G401.6 (cell line): Measurements from ENCODE around the gene RFC2.

Experiments used
- FAIRE-seq: peaks from 2 replicates; lab custom pipeline; 2012; peaks lifted over from hg19 to GRCh38; lab: Jason Lieb, UNC

The RFC2 gene

DNA sequence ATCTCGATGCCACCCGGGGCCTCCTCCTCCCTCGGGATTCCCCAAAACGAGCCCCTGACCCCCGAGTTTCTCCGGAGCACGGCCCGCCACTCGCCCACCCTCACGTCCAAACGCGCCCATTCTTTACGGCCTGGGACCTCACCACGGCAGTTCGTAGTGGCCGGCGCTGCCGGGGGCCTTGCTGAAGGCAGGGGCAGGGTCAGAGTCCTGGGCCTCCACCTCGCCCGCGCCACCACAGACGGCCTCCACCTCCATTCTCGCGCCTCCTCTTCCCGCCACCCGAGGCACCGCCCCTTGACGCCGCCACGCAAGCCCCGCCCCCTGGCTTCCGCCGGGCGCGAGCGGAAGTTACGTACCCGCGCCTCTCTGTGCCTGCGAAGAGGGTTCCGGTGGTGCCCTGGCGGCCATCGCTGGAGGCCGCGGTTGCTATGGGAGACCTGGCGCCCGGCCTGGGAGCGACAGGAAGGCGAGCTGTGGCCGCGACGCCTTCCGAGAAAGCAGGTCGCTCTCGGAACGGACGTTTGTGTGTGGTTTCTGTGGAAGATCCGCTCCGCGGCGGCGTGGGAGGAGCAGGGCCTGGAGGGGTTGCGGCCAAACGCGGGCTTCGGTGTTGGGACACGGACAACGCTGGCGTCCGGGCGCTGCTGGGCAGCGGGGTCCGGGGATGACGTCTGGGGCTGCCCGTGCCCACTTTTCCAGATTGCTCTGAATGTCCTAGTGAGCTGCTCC, at the start of gene RFC2:
RFC2 (minus strand) TSS at position 271 of the 729 bp plus-strand sequence; CDS start at position 255, 16 bp downstream.
- peak; percentile 87 for FAIRE-seq

DNA sequence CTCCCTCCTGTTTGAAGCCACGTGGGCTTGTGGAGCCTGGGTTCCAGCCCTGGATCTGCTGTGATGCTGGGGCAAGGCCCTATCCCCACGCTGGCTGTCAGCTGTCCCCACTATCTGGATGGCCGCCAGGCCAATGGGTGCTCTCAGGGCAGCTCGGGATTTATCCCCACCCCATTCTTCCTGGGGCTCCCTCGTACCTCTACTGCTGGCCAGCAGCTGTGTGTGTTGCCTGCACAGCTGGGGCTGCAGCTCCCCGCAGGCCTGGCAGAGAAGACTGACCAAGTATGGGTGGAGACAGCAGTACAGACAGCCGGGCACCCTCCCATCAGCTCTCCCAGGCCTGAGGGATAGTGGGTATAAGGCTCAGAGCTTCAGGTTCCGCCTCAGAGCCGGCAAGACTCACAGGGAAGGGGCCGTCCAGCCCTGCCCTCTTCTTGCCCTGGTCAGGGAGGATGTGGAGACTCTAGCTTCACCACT, 48.6 kb upstream of the RFC2 start:
- FAIRE-seq = no peak

DNA sequence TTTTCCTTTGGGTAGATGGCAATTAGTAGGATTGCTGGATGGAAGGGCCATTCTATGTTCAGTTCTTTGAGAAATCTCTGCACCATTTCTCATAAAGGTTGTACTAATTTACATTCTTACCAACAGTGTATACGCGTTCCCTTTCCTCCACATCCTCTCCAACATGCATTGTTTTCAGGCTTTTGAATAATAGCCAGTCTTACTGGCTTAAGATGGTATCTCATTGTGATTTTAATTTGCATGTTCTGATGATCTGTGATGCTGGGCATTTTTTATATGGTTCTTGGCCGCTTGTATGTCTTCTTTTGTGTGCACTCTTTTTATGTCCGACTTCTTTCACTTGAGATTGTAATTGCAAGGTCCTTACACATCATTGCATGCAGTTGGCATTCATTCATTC, 46.7 kb upstream of the RFC2 start:
- no peak for FAIRE-seq

DNA sequence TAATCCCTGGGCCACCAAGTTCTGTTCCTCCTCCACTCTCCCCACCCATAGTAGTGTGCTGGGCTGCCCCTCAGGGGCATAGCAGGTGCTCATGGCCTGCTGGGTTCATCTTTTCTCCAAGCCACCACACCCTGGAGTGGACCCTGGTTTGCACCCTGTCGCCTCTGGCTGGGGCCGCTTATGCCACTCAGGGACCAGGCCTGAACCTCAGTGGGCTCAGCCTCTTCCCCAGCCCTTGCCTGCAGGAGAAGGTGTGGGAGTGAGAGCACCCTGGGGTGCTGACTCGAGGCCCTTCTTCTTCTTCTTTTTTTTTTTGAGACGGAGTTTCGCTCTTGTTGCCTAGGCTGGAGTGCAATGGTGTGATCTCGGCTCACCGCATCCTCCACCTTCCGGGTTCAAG, 45.2 kb upstream of the RFC2 start:
- no peak for FAIRE-seq

DNA sequence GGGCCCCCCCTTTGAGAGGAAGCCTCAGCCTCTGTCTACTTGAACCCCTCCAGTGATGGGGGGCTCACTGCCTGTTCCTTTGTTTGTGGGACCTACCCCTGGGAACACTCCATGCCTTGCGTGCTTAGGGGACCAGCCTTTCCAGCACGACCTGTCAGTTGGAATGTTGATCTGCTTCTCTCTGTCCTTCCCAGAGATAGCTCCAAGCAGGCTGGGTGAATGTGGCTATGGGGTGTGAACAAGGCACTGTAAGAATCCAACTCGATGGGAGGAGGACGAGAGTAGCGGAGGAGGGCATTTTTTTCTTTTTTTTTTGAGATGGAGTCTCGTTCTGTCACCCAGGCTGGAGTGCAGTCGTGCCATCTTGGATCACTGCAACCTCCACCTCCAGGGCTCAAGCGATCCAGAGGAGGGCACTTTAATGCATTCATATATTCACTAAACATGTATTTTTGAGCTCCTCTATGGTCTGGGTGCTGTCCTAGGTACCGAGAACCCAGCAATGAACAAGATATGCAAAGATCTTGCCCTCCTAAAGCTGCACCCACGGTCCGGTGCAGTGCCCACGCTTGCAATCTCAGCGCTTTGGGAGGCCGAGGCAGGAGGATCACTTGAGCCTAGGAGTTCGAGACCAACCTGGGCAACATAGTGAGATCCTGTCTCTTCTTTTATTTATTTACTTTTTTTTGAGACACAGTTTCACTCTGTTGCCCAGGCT, 43.5 kb upstream of the RFC2 start:
- FAIRE-seq = no peak

DNA sequence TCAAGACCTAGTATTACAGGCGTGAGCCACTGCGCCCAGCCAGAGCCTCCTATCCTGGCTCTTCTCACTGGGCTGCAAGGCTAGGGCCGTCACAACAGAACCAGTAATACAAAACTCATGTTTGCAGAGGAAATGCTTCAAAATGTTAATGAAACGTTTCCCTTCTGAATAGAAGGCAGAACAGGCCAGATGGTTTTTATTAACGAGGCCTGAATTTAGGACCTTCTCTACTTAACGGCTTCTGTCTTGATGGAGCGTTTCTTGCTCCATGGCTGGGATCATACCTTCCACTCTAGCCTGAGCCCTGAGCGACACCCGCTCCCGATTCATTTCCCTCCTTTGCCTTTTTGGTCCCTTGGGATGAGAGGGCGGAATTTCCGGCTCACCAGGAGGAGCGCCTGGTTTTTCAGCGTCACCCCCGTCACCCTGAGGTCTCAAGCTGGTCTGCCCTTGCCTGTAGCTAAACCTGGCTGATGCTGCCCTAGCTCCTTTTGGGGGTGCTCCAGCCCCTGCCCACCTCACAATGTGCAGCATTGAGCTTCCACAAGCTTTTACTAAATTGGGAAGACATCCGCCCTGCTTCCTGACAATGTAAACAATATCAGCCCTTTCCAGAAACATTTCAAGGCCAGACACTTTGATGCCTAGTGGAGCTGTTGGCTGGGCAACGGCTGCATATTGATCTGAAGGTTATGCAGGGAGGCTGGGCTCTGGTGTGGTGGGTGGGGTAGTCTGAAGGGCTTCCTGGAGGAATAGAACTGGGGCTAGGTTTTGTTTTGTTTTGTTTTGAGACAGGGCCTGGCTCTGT, 40.2 kb upstream of the RFC2 start:
- no peak for FAIRE-seq

DNA sequence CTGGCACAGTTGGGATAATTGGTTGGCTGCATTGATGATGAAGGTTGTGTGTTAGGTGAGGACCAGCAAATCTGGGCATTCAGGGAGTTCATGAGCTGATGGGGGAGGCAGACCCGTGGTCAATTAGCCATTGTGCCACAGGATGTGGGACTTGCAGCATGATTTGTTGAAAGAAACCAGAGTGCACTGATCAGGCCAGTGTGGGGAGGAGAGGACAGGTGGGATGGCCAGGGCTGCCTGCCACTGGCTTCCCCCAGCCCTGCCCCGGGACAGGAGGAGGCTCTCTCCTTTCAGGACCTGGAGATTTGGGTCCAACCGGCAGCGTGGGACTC, 39.3 kb upstream of the RFC2 start:
- no peak for FAIRE-seq

DNA sequence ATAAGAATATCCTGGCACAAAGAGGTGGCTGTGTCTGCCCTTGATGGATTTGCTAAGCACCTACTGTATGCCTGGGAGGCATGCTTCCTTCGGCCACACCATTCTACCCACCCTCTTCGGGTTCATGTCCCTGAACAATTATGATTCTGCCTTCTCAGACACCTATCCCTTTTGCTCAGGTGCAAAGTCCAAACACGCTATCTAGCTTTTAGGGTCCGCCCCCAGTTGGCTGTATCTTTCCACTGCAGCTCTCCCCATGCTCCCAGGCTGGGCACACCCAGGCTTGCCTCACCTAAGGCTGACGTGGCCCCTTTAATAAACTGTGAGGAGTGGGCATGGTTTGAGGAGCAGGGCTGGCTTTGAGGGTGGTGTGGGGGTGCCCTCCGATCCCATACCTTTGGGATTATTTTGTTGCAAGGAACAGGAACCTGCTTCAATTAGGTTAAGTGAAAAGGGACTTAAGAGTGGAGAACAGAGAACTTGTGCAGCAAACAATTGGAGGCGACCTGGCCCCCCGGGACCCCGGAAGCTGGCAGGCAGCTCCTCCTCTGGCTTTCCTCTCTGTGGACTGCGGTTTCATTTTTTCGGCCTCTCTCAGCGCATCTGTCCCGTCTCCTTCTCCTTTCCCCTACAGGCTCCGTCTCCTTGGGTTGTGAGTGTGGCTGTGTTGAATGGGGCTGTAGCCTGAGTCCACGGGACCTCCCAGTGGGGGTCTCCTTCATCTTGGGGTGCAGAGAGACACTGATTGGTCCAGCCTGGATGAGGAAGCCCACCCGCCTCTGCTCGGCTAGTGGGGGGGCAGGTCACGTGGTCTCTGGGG, 38.8 kb upstream of the RFC2 start:
- FAIRE-seq = no peak

DNA sequence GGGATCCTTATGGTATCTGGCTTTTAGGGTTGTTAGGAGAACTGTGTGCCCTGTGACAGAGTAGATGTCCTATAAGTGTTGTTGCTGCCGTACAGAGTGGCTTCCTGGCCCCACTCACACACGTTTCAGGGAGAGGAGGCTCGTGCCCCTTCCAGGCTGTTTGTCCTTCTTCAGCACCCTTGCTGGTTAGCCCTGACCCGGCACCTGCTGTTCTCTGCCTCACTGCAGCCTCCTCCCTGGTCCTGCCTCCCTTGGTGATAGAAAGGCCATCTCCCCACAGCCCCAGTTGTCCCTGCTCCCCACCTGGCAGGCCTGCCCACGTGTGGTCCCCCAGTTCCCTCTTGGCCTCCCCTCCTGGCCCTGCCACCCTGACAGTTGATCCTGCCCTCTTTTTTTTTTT, 37.3 kb upstream of the RFC2 start:
- FAIRE-seq = no peak

DNA sequence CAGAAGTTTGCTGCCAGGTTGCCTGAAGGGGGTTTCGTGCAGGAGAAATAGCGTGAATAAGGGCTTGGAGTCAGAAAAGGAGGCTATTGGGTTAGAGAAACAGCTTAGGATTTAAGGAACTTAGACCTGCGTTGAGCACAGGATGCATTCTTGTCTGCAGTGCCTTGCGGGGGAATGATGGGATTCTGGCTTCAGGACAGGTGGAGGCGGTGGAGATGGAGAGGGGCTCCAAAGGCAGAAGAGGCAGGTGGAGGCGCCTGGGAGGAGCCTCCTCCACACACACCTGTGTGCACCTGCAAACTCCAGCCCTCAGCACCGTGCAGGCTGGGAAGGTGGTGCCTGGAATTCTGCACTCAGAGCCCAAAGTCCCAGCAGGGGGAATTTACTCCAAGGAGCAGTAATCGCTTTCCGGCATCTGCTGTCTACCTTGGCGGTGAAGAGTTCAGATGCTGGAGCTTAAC, 36.8 kb upstream of the RFC2 start:
- FAIRE-seq = no peak

DNA sequence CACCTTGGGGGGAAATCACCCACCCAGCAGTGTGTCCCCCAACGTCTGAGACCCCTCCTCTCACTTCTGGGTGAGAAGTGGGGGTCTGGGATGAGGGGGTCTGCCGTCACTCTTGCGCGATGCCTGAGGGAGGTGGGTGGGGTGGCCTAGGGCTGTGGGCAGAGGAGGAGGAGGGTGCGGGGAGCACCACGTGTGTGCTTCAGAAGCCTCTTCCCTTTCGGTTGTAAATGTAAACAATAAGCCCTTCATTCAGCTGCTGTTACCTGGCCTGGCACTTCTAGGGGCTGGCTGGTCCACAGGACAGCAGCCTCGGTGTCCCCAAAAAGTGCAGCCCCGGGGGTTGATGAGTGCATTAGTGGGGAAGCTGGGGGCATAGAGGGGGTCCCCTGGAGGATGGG, 36.4 kb upstream of the RFC2 start:
- no peak for FAIRE-seq

DNA sequence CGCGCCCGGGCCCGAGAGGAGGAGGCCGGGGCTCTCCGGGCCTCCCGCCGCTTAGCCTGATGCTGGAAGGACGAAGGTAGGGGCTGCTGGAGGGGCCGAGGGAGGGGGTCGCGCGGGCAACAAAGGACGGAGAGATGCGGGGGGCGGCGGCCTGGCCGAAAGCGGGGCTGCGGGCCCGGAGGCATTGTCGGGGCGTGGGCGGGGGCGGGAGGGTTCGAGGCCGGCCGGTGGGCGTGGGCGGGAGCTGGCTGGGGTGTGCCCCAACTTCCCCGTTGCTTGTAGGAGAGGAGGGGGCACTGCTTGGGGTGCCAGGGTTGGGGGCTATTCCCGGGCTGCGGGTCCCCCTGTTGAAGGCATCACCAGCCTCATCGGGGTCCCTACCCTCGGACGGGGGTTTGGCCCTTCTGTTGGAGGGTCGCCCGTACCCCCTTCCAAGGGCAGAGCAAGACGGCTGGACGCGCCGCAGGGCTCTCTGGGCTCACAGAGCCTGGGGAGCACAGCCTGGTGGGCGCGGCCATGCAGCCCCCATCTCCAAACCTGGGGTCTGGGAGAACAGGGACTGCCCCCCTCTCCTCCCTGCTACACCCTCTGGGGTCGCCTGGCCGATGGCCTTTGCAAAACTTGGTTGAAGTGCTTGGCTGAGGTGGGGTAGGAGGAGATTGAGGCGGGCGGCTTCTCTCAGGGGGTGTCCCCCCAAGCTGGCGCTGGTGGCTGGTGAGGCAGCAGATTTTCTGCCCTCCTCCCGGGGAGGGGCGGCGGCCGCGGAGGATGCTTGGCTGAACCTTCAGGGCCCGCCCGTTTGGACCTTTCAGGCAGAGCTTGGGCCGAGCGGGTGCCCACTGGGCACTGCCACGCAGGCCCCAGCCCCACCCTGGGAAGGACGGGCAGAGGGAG, 35.7 kb upstream of the RFC2 start:
- no peak for FAIRE-seq

DNA sequence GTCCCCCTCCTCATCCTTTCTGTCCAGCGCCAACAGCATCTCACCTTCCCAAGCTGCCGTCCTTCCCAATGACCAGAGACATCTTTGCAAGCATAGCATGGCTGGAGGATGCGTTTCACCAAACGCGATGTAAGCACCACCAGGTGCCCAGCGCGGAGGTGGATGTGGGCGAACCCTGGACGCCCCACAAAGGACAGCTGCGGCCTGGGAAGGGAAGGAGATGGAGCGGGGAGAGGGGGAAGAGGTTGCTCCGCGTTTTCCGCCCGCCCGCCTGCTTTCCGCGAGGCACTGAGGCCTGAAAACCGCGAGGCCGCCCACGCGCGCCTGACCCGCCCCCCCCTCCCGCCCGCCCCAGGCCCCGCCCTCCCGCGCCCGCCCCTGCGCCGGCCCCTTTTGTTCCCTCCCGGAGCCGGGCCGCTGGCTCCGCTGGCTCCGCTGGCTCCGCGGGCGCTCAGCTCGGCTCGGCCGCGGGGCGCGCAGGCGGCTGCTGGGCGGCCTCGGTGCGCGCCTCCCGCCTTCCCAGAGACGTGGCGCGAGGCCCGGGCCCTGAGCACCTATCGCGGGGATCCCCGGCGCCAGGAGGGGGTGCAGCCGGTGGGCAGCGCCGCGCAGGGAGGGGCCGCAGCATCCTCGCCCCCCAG, 34.9 kb upstream of the RFC2 start, which contains the start of gene CLIP2:
CLIP2 (plus strand) TSS at position 390 of the 641 bp plus-strand sequence. CDS start 28,140 bp downstream, outside the sequence.
- FAIRE-seq = no peak

DNA sequence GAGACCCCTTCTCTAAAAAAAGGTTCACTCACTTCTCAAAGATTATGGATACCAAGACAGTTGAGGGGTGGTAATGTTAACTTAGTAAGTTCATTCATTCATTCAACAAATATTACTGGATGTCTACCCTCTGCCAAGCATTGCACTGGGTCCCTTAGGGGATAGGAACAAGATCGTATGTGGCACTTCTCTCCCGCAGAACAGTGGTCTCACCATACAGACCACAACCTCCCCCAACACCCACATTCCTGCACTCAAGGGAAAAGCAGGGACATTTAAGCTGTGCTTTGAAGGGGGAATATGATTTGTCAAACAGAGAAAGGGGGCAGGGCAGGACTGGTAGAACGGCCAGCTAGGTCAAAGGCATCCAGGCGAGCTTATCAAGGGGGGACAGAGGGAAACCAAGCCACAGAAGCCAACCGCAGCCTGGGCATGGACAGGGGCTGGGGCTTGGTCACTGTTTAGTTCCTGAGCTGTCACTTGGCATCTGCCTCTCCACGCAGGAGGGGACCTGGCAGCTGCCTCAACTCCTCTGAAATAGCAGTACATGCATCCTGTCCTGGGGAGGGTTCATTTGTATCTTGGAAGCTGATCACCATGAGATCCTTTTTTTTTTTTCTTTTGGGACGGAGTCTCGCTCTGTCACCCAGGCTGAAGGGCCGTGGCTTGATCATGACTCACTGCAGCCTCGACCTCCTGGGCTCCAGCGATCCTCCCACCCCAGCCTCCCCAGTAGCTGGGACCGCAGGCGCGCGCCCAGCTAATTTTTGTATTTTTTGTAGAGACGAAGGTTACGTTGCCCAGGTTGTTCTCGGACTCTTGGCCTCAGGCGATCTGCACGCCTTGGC, 34.1 kb upstream of the RFC2 start:
- no peak for FAIRE-seq

DNA sequence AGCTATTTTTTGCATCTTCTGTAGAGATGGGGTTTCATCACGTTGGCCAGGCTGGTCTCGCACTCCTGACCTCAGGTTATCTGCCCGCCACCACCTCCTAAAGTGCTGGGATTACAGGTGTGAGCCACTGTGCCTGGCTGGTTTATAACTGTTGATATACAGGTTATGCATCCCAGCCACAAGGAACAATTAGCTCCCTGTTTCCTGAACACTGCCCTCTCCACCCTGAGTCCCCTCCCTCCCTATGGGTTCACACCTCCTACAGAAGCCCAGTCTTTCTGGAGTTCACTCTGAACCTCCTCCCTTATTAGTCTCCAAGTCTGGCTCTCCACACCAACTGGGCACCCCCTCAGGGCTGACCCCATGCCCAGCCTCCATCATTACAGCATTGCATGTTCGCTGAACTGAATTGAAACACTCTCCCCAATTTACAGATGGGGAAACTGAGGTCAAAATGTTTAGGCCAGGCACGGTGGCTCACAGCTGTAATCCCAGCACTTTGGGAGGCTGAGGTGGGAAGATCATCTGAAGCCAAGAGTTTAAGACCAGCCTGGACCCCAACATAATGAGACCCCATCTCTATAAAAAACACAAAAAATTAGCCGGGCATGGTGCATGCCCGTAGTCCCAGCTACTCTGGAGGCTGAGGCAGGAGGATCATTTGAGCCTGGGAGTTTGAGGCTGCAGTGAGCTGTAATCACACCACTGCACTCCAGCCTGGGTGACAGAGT, 33.3 kb upstream of the RFC2 start:
- no peak for FAIRE-seq

DNA sequence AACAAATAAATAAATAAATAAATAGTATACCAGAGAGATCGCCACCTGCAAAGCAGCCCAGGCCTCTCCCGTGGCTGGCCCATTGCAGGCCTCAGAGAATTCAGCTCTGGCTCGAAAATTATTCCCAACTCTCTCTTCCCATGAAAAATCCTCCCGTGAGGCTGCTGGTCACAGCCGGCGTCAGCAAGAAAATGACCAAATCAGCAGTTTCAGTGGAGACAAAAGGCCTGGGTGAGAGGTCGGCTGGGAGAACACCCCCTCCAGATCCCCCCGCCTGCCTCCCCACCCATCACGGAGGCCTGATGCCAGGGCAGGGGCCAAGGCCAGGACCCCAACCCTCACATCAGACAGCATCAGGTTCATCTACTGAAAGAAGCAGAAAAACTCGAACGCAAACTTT, 31.9 kb upstream of the RFC2 start:
- no peak for FAIRE-seq

DNA sequence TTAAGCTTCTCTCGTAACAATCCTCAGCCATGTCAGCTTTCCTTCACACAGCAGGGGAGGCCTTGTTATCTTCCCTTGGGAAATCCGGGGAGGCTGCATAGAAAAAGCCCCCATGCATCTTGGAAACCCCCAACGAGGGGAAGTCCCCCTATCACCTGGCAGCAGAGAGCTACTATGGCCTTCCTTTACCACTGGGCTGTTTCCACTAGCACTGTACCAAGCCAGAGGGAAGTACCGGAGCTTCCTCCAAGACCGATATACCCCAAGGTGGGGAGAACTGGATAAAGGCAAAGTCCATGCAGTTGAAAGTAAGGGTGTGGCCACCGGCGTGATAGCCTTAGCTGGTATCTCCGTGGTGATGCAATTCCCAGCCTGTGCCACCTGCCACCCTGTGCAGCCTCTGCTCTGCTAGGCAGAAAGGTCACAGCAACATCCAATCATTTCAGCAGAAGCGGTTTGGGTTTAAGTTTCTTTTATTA, 30.6 kb upstream of the RFC2 start:
- no peak for FAIRE-seq

DNA sequence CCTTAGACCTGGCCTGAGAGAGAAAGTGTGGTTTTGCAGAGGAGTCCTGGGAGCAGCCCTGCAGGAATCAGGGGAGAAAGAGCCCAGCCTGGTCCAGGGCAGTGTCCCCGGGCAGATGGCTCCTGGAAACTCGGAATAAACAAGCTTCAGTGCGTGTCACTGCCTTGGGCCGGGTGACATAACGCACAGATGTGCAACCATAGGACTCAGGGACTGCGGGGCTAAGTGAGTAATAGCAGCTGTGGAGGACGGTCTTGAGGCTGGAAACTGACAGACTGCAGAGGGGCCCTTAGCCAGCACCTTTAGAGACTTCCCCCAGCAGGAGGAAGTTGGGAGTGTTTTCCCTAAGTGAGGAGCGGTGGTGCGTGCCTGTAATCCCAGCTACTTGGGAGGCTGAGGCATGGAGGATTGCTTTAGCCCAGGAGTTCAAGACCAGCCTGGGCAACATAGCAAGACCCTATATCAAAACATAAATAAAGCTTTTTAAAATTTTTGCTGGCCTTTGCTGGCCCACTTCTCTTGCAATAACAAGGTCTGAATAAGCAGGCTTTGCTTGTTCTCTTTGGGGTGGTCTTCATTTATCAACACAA, 29.8 kb upstream of the RFC2 start:
- FAIRE-seq = no peak
